Sciatic nerve (tissue), 2 donors: ENCODE measurements around the gene UBXN10. TPM values are rescaled to one million over a fixed set of nuclear protein-coding genes. Genes with fewer than 3 reads are reported as not detected.
"Not testable (repeated sequence)": the region's sequence is repeated elsewhere in the genome, so short reads cannot be mapped to it uniquely, and the experiment has no call there.

Source experiments
- ATAC-seq: fragments of 200-7000 bp; cut with Tn5 transposase; one replicate; pipeline ENCODE4 v1.9.1; 2020; ENCODE audit warnings: mild to moderate bottlenecking, moderate library complexity
- DNase-seq: peaks from one replicate; pipeline ENCODE4 v3.0.0-alpha.2; 2020; ENCODE audit warnings: low spot score
- intact Hi-C: fragments of 100-400 bp; cut with DNase I; formaldehyde crosslinking; loops from one replicate; pipeline ENCODE4 v1.14.2; 2022
- total RNA-seq: library from RNA; stranded (reverse); fragmentation: NEBNext Ultra II Directional; extraction: Animal tissue kit (Norgen Biotek cat#: 25700); gene quantifications from one replicate; pipeline ENCODE4 v1.2.1, GENCODE V29; 2021
- donor health status: DM: no; HTN: no; CAD: no.
- donor health status: DM: no; HTN: no; CAD: no.

UBXN10 gene
- total RNA-seq, 1 donor from 2014 or later = 0.13 TPM

DNA sequence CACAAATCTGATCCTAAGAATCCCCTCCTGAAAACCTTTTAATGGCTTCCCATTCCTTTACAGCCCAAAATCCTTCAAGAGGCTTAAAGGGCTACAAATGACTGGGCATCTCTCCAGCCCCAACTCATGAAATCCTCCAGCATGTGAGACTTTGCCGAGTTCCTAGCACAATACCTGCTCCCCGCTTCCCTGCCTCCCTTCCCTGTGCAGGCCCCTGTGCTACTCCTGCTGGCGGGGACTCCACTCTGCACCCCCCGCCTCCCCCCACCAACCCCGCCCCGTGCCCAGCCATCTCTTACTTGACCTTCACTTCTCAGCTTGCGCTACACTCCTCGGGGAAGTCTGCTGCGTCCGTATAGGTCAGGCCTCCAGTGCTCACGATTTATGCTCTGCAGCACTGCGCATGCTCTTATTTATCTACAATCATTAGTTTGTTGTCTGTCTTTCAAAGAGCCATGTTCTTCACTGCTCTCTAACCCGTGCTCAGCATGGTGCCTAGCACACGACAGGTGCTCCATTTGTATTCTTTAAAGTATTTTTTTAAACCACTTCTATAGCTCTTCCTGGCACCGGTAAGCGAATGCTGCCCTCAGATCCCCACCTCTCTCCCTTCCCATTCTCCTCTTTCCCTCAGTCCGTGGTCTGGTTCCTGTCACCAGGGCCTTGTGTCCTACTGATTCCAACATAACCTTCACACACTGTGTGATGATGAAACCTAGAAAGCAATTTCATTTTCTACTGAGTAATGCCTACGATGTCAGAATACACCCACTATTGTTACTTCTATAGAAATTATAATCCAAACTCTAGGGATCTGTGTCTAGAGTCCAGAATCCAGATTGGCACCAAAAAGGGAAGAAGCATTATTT lies 37.9 kb downstream of the UBXN10 start:
- no peak for DNase-seq
- intact Hi-C loops = no loop called here
- no peak for ATAC-seq

- intact Hi-C loops = no loop called here
- no peak for ATAC-seq
- DNase-seq = no peak
These were observed 38.6 kb downstream of the UBXN10 start for GRCh38 chr1:20224546-20224945.

- intact Hi-C loops = no loop called here
- DNase-seq (no peak), ATAC-seq (no peak)
These were observed 41.8 kb downstream of the UBXN10 start for GRCh38 chr1:20227704-20228103.

GRCh38 chr1:20228314-20228825 lies 42.5 kb downstream of the UBXN10 start:
- DNase-seq = no peak
- intact Hi-C loops = no loop called here
- ATAC-seq = no peak

- intact Hi-C loops = no loop called here
- DNase-seq = no peak
- ATAC-seq = no peak
These were observed 43.3 kb downstream of the UBXN10 start for GRCh38 chr1:20229171-20229570.

DNA sequence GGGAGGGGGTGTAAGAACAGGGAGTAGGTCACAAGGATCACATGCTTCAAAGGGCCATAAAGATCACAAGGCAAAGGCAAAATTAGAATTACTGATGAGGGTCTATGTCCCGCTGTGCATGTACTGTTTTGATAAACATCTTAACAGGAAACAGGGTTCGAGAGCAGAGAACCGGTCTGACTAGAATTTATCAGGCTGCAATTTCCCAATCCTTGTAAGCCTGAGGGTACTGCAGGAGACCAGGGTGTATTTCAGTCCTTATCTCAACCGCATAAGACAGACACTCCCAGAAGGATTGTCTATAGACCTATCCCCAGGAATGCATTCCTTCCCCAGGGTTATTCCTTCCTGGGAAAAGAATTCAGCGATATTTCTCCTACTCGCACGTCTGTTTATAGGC lies 46.7 kb downstream of the UBXN10 start:
- ATAC-seq, intact Hi-C loops, DNase-seq: not testable (repeated sequence)

- ATAC-seq (no peak), DNase-seq (no peak)
- intact Hi-C loops = no loop called here
These were observed 47.5 kb downstream of the UBXN10 start for GRCh38 chr1:20233394-20233793.

DNA sequence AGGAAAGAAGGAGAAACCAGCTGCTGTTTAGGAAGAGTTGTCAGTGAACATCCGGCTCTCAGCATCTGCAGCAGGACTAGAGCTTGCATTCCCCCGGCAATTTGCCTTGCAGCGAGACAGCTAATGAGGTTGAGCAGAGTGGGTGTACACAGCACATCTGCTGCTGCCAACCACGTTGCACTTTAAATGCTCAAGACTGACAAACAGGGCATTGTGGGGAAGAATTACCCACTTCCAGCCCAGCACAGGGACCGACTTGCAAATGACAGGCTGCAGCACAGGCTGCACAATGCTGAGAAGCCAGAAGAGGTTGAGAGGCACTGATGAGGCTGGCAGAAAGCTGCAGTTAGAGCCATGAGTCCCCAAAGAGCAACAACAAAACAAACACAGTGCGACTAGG lies 48.0 kb downstream of the UBXN10 start:
- intact Hi-C loops = no loop called here
- DNase-seq (no peak), ATAC-seq (no peak)

DNA sequence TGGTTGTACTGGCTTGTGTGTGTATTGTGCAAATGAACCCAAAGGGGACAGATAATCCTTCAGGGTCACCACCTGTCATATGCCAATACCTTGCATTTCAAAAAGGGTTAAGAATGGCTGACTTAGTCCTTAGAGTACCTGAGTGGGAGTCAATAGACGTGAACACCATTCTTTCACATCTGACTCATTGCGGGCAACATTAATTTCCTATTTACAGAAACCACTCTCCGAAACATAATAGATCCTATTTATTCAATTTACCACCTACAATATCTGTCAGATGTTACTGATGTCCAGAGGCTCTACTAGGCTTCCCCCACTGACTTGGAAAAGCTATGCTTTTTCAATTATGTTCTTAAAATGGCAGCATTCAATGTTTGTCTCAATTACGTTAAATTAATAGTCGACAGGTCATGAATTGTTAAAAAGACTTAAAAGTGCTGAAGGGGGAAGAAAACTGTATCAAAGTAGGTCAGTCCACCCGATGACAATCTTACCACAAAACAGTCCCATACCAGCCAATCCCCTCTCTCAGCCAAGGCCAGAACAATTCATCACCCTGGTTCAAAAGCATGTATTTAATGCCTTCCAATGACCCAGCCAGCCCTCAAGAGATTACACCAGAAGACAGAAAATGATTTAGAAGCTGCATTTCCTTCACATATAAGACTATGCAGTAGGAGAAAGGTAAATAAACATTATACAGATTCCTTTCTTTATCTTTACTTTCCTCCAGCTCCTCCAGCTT lies 49.1 kb downstream of the UBXN10 start:
- intact Hi-C loops = no loop called here
- ATAC-seq = no peak
- no peak for DNase-seq

DNA sequence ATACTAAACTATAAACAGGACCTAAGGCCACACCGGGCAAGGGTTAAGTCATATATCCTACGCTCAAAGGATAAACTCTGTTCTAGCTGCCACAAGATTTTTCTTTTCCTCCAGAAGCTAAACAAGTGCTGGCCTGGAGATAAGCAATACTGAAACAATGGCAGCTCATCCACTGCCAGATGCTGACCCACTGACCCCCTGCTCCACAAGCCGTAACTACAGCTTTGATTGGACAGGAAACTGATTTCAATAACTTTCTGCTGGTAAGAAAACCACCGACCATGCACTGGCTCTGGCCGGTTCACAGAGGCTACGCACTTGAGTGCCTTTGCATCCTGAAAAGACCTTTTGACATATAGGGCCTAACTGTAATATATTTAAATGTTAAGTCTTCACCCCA lies 51.8 kb downstream of the UBXN10 start:
- intact Hi-C loops = no loop called here
- ATAC-seq (no peak), DNase-seq (no peak)

DNA sequence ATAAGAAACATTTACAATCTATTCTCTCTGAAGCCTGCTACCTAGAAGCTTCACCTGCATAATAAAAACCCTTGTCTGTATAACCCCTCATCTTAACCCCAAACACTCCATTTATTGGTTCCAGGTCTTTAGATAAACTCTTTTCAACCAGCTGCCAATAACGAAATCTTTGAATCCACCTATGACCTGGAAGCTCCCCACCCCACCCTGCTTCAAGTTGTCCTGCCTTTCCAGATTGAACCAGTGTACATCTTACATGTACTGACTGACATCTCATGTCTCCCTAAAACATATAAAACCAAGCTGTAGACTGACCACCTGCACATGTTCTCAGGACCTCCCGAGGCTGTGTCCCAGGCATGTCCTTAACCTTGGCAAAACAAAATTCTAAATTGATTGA lies 54.1 kb downstream of the UBXN10 start:
- no peak for ATAC-seq
- intact Hi-C loops = no loop called here

GRCh38 chr1:20242890-20243479 lies 57.1 kb downstream of the UBXN10 start:
- no peak for ATAC-seq
- intact Hi-C loops = no loop called here
- DNase-seq = no peak

More for the DNA sequence above, 54.1 kb downstream of the UBXN10 start:
- no peak for DNase-seq

Other genes starting within 250 kb of the UBXN10 start
- gene PLA2G2A, start 206.5 kb upstream of the UBXN10 start, total RNA-seq = 494 TPM
- 1.3 TPM for gene PLA2G5, start 115.9 kb upstream of the UBXN10 start, total RNA-seq
- not detected for gene PLA2G2D, start 66.6 kb upstream of the UBXN10 start, total RNA-seq
- not detected for gene PLA2G2F, start 46.8 kb upstream of the UBXN10 start, total RNA-seq
- 0.36 TPM for gene PLA2G2C, start 422 bp downstream of the UBXN10 start, total RNA-seq
- not detected for gene VWA5B1, start 104.8 kb downstream of the UBXN10 start, total RNA-seq